ENCODE results near the gene RPE. TPM values are rescaled to one million over a fixed set of nuclear protein-coding genes. Genes with fewer than 3 reads are reported as not detected.

Gene RPE
- total RNA-seq: 10 to 100 TPM; 57.6 to 68.0 TPM
- 10 to 100 TPM; 33.4 to 37.5 TPM for polyA plus RNA-seq (ENCODE audit: insufficient read length in 2 of 2)
- long read RNA-seq, donor 1, transcript RPE-202 (6 exons, 2,569 nt): major isoform, 11 of 15 reads
- long read RNA-seq, donor 1, partial matches to known transcripts: 0 of 15 reads
- long read RNA-seq, donor 1, other reads (novel, unspliced or antisense): 0 of 15 reads
- long read RNA-seq, donor 2, partial matches to known transcripts: 0 of 5 reads
- long read RNA-seq, donor 2, other reads (novel, unspliced or antisense): 0 of 5 reads
- long read RNA-seq, donor 3, transcript RPE-202 (6 exons, 2,569 nt): major isoform, 9 of 12 reads
- long read RNA-seq, donor 3, partial matches to known transcripts: 0 of 12 reads
- long read RNA-seq, donor 3, other reads (novel, unspliced or antisense): 0 of 12 reads
- long read RNA-seq, donor 4, transcript RPE-202 (6 exons, 2,569 nt): major isoform, 10 of 12 reads
- long read RNA-seq, donor 4, partial matches to known transcripts: 0 of 12 reads
- long read RNA-seq, donor 4, other reads (novel, unspliced or antisense): 0 of 12 reads

- Histone ChIP-seq H3K36me3 (ENCODE audit: control insufficient read depth, insufficient read depth, low read length) (peaks cover 4% of the 10 kb centered on the region), H3K27me3 (ENCODE audit: control insufficient read depth, insufficient read depth, low read length) (no peaks in the 10 kb centered on the region), H3K4me1 (ENCODE audit: control insufficient read depth, insufficient read depth, low read length) (peaks cover 3% of the 10 kb centered on the region), H3K4me3 (ENCODE audit: low read depth, low read length) (peak within 1 kb of the TSS; percentile 75), H3K9me3 (ENCODE audit: control insufficient read depth, insufficient read depth, low read length) (no peaks in the 10 kb centered on the region), H3K27ac (ENCODE audit: low read depth, low read length) (peak within 1 kb of the TSS; percentile 81)
- WGBS (ENCODE audit: insufficient coverage): under 1% methylated on average over 58 of the region's 58 CpGs
- DNase-seq (ENCODE audit: low read depth in 4 of 6, low spot score in 6 of 6): peak; percentile 82 to 99 (median 94)
These were observed at the start of gene RPE for GRCh38 chr2:210002158-210003157. RPE (plus strand) TSS chr2:210002638; CDS start chr2:210002662, 24 bp downstream.

- Histone ChIP-seq H3K4me1 (ENCODE audit: control insufficient read depth, insufficient read depth, low read length) (peaks cover 3% of the 10 kb centered on the region), H3K27ac (ENCODE audit: low read depth, low read length) (no peak overlapping the region), H3K9me3 (ENCODE audit: control insufficient read depth, insufficient read depth, low read length) (no peaks in the 10 kb centered on the region), H3K27me3 (ENCODE audit: control insufficient read depth, insufficient read depth, low read length) (no peaks in the 10 kb centered on the region), H3K36me3 (ENCODE audit: control insufficient read depth, insufficient read depth, low read length) (peaks cover 3% of the 10 kb centered on the region), H3K4me3 (ENCODE audit: low read depth, low read length) (no peak overlapping the region)
- 69% methylated on average over 2 of the region's 2 CpGs for WGBS (ENCODE audit: insufficient coverage)
- DNase-seq (ENCODE audit: low read depth in 4 of 6, low spot score in 6 of 6): no peak
These were observed 46.2 kb upstream of the RPE start for GRCh38 chr2:209956271-209956670.

- WGBS (ENCODE audit: insufficient coverage): no CpG with 5 or more reads among the region's 2 CpGs
- Histone ChIP-seq H3K4me3 (ENCODE audit: low read depth, low read length) (no peak overlapping the region), H3K36me3 (ENCODE audit: control insufficient read depth, insufficient read depth, low read length) (peaks cover 3% of the 10 kb centered on the region), H3K27ac (ENCODE audit: low read depth, low read length) (no peak overlapping the region), H3K27me3 (ENCODE audit: control insufficient read depth, insufficient read depth, low read length) (no peaks in the 10 kb centered on the region), H3K4me1 (ENCODE audit: control insufficient read depth, insufficient read depth, low read length) (peaks cover 3% of the 10 kb centered on the region), H3K9me3 (ENCODE audit: control insufficient read depth, insufficient read depth, low read length) (no peaks in the 10 kb centered on the region)
- DNase-seq (ENCODE audit: low read depth in 4 of 6, low spot score in 6 of 6): no peak
These were observed 44.4 kb upstream of the RPE start for GRCh38 chr2:209958016-209958415.

- WGBS (ENCODE audit: insufficient coverage): 40% methylated on average over 1 of the region's 7 CpGs
- H3K4me1 ChIP-seq (ENCODE audit: control insufficient read depth, insufficient read depth, low read length): peaks cover 3% of the 10 kb centered on the region
- peak in 2 of 6 donors; percentile 35 to 62 for DNase-seq (ENCODE audit: low read depth in 4 of 6, low spot score in 6 of 6)
- H3K27me3 ChIP-seq (ENCODE audit: control insufficient read depth, insufficient read depth, low read length): no peaks in the 10 kb centered on the region
- peak overlapping the region; percentile 85 for H3K27ac ChIP-seq (ENCODE audit: low read depth, low read length)
- no peak overlapping the region for H3K4me3 ChIP-seq (ENCODE audit: low read depth, low read length)
- H3K9me3 ChIP-seq (ENCODE audit: control insufficient read depth, insufficient read depth, low read length): no peaks in the 10 kb centered on the region
- H3K36me3 ChIP-seq (ENCODE audit: control insufficient read depth, insufficient read depth, low read length): no peaks in the 10 kb centered on the region
These were observed 42.4 kb upstream of the RPE start for GRCh38 chr2:209960045-209960444.

GRCh38 chr2:209960676-209961630, 41.5 kb upstream of the RPE start:
- Histone ChIP-seq H3K9me3 (ENCODE audit: control insufficient read depth, insufficient read depth, low read length) (no peaks in the 10 kb centered on the region), H3K27ac (ENCODE audit: low read depth, low read length) (peak overlapping the region; percentile 85), H3K36me3 (ENCODE audit: control insufficient read depth, insufficient read depth, low read length) (no peaks in the 10 kb centered on the region), H3K4me3 (ENCODE audit: low read depth, low read length) (no peak overlapping the region), H3K27me3 (ENCODE audit: control insufficient read depth, insufficient read depth, low read length) (no peaks in the 10 kb centered on the region), H3K4me1 (ENCODE audit: control insufficient read depth, insufficient read depth, low read length) (peaks cover 3% of the 10 kb centered on the region)
- WGBS (ENCODE audit: insufficient coverage): no CpG with 5 or more reads among the region's 4 CpGs
- DNase-seq (ENCODE audit: low read depth in 4 of 6, low spot score in 6 of 6): peak in 5 of 6 donors; percentile 53 to 89 (median 71)

GRCh38 chr2:209965723-209966122, 36.7 kb upstream of the RPE start:
- WGBS (ENCODE audit: insufficient coverage): 100% methylated on average over 1 of the region's 2 CpGs

GRCh38 chr2:209969692-209970091, 32.7 kb upstream of the RPE start:
- no CpG with 5 or more reads among the region's 4 CpGs for WGBS (ENCODE audit: insufficient coverage)
- no peak overlapping the region for H3K27ac ChIP-seq (ENCODE audit: low read depth, low read length)
- no peaks in the 10 kb centered on the region for H3K36me3 ChIP-seq (ENCODE audit: control insufficient read depth, insufficient read depth, low read length)
- H3K9me3 ChIP-seq (ENCODE audit: control insufficient read depth, insufficient read depth, low read length): no peaks in the 10 kb centered on the region
- no peak for DNase-seq (ENCODE audit: low read depth in 4 of 6, low spot score in 6 of 6)
- no peaks in the 10 kb centered on the region for H3K4me1 ChIP-seq (ENCODE audit: control insufficient read depth, insufficient read depth, low read length)
- no peaks in the 10 kb centered on the region for H3K27me3 ChIP-seq (ENCODE audit: control insufficient read depth, insufficient read depth, low read length)
- no peak overlapping the region for H3K4me3 ChIP-seq (ENCODE audit: low read depth, low read length)

More at GRCh38 chr2:209965723-209966122, 36.7 kb upstream of the RPE start:
- no peaks in the 10 kb centered on the region for H3K4me1 ChIP-seq (ENCODE audit: control insufficient read depth, insufficient read depth, low read length)
- no peaks in the 10 kb centered on the region for H3K27me3 ChIP-seq (ENCODE audit: control insufficient read depth, insufficient read depth, low read length)
- no peaks in the 10 kb centered on the region for H3K36me3 ChIP-seq (ENCODE audit: control insufficient read depth, insufficient read depth, low read length)
- DNase-seq (ENCODE audit: low read depth in 4 of 6, low spot score in 6 of 6): no peak
- no peak overlapping the region for H3K4me3 ChIP-seq (ENCODE audit: low read depth, low read length)
- H3K9me3 ChIP-seq (ENCODE audit: control insufficient read depth, insufficient read depth, low read length): no peaks in the 10 kb centered on the region
- no peak overlapping the region for H3K27ac ChIP-seq (ENCODE audit: low read depth, low read length)

- DNase-seq (ENCODE audit: low read depth in 4 of 6, low spot score in 6 of 6): no peak
- Histone ChIP-seq H3K36me3 (ENCODE audit: control insufficient read depth, insufficient read depth, low read length) (no peaks in the 10 kb centered on the region), H3K9me3 (ENCODE audit: control insufficient read depth, insufficient read depth, low read length) (no peaks in the 10 kb centered on the region), H3K4me1 (ENCODE audit: control insufficient read depth, insufficient read depth, low read length) (no peaks in the 10 kb centered on the region), H3K27me3 (ENCODE audit: control insufficient read depth, insufficient read depth, low read length) (no peaks in the 10 kb centered on the region), H3K27ac (ENCODE audit: low read depth, low read length) (no peak overlapping the region), H3K4me3 (ENCODE audit: low read depth, low read length) (no peak overlapping the region)
- WGBS (ENCODE audit: insufficient coverage): no CpG with 5 or more reads among the region's 2 CpGs
These were observed 32.2 kb upstream of the RPE start for GRCh38 chr2:209970271-209970670.
